ENCODE data around the gene IL18. TPM values are rescaled to one million over a fixed set of nuclear protein-coding genes. Genes with fewer than 3 reads are reported as not detected.

The IL18 gene
- total RNA-seq, 1 donor, result 2.2 TPM

GRCh38 chr11:112121981-112122615 is 41.8 kb downstream of the IL18 start:
- TF ChIP-seq CTCF (IDR thresholded peaks at IDR 0.05; ENCODE audit: insufficient read depth, low read depth, low read length), result no peak
- DNase-seq (ENCODE audit: low read depth), result no peak
- H3K4me3 ChIP-seq (ENCODE audit: low read depth, low read length), result no peak overlapping the region

- no peak overlapping the region for H3K4me3 ChIP-seq (ENCODE audit: low read depth, low read length)
- no peak for TF ChIP-seq CTCF (IDR thresholded peaks at IDR 0.05; ENCODE audit: insufficient read depth, low read depth, low read length)
- no peak for DNase-seq (ENCODE audit: low read depth)
Observed at GRCh38 chr11:112118176-112118575, 45.7 kb downstream of the IL18 start.

- TF ChIP-seq CTCF (IDR thresholded peaks at IDR 0.05; ENCODE audit: insufficient read depth, low read depth, low read length), result no peak
- no peak overlapping the region for H3K4me3 ChIP-seq (ENCODE audit: low read depth, low read length)
- no peak for DNase-seq (ENCODE audit: low read depth)
Observed at GRCh38 chr11:112115386-112115785, 48.5 kb downstream of the IL18 start.

- no peak for DNase-seq (ENCODE audit: low read depth)
- no peak for TF ChIP-seq CTCF (IDR thresholded peaks at IDR 0.05; ENCODE audit: insufficient read depth, low read depth, low read length)
- no peak overlapping the region for H3K4me3 ChIP-seq (ENCODE audit: low read depth, low read length)
Observed at GRCh38 chr11:112114460-112114859, 49.4 kb downstream of the IL18 start.

- peak; percentile 67 for TF ChIP-seq CTCF (IDR thresholded peaks at IDR 0.05; ENCODE audit: insufficient read depth, low read depth, low read length)
- H3K4me3 ChIP-seq (ENCODE audit: low read depth, low read length), result no peak overlapping the region
- peak; percentile 71 for DNase-seq (ENCODE audit: low read depth)
Observed at GRCh38 chr11:112113539-112114457, 50.1 kb downstream of the IL18 start.

GRCh38 chr11:112106070-112106469 is 57.8 kb downstream of the IL18 start:
- no peak for DNase-seq (ENCODE audit: low read depth)
- TF ChIP-seq CTCF (IDR thresholded peaks at IDR 0.05; ENCODE audit: insufficient read depth, low read depth, low read length), result no peak
- no peak overlapping the region for H3K4me3 ChIP-seq (ENCODE audit: low read depth, low read length)
